Measurements from ENCODE around the gene GNPTG.

DNA sequence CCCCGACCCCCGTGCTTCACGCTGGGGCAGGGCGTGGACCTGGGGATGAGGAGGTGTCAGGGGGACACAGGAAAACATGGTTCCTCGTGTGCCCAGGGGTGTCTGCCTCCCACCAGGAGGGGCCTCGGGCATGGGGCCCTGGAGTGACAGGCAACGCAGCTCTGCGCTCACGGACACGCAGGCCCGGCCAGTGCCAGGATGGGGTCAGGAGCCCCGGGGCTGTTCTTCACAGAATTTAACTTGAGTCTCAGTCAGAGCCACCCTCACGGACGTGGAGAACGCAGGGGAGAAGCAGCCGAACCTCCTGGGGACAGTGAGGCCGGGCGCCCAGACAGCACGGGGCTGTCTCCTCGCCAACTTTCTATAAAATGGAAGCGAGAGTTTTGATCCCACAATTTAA, 46.0 kb downstream of the GNPTG start:
- TF ChIP-seq, protein P1, sequence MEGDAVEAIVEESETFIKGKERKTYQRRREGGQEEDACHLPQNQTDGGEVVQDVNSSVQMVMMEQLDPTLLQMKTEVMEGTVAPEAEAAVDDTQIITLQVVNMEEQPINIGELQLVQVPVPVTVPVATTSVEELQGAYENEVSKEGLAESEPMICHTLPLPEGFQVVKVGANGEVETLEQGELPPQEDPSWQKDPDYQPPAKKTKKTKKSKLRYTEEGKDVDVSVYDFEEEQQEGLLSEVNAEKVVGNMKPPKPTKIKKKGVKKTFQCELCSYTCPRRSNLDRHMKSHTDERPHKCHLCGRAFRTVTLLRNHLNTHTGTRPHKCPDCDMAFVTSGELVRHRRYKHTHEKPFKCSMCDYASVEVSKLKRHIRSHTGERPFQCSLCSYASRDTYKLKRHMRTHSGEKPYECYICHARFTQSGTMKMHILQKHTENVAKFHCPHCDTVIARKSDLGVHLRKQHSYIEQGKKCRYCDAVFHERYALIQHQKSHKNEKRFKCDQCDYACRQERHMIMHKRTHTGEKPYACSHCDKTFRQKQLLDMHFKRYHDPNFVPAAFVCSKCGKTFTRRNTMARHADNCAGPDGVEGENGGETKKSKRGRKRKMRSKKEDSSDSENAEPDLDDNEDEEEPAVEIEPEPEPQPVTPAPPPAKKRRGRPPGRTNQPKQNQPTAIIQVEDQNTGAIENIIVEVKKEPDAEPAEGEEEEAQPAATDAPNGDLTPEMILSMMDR (IDR thresholded peaks at IDR 0.05; ENCODE audit: extremely low read depth in 1 of 2, insufficient read depth in 1 of 2, low read depth in 1 of 2, low read length in 2 of 2): no peak
- no peak for TF ChIP-seq POLR2A (IDR thresholded peaks at IDR 0.05; ENCODE audit: low read depth, low read length)
- no peak for TF ChIP-seq POLR2AphosphoS5 (IDR thresholded peaks at IDR 0.05; ENCODE audit: insufficient read depth, low read depth, low read length)
